HCT116 (cell line): ENCODE measurements around the gene KATNBL1.

Source experiments
- CEBPB ChIP-seq: IDR thresholded peaks from 2 replicates; pipeline ENCODE4 v1.6.1; 2012; ENCODE audit warnings: low read depth
- CTCF ChIP-seq, 3 experiments: fragments of 200-600 bp in 1 of 3; sonication (generic) in 1 of 3; IDR thresholded peaks in 2 of 3; conservative IDR thresholded peaks in 1 of 3; 2 replicates each; pipeline ENCODE4 v1.5.1; 2012 to 2017; ENCODE audit warnings: low read depth in 2 of 3, low read length in 2 of 3, antibody characterized with exemption in 1 of 3, borderline replicate concordance in 1 of 3, control low read depth in 1 of 3, mild to moderate bottlenecking in 1 of 3, mixed read lengths in 1 of 3, mixed run types in 1 of 3, moderate library complexity in 1 of 3; ENCODE audit not compliant: insufficient read depth in 1 of 3
- ELF1 ChIP-seq: IDR thresholded peaks from 2 replicates; pipeline ENCODE4 v1.6.1; 2012; ENCODE audit warnings: low read depth, borderline replicate concordance
- EZH2 ChIP-seq: fragments of 200-600 bp; sonication (generic); IDR thresholded peaks from 2 replicates; pipeline ENCODE4 v1.6.1; 2017; ENCODE audit warnings: antibody characterized with exemption, mixed run types
- POLR2A ChIP-seq: IDR thresholded peaks from 2 replicates; pipeline ENCODE4 v1.7.0; 2011; ENCODE audit warnings: borderline replicate concordance; ENCODE audit not compliant: insufficient read depth, insufficient read length; ENCODE audit errors: extremely low read depth
- POLR2AphosphoS5 ChIP-seq: IDR thresholded peaks from 2 replicates; pipeline ENCODE4 v1.6.1; 2011; ENCODE audit warnings: mild to moderate bottlenecking, low read depth, low read length, moderate library complexity
- RAD21 ChIP-seq: IDR thresholded peaks from 2 replicates; pipeline ENCODE4 v1.6.1; 2012; ENCODE audit warnings: low read depth, mild to moderate bottlenecking
- REST ChIP-seq: IDR thresholded peaks from 2 replicates; pipeline ENCODE4 v1.6.1; 2012; ENCODE audit warnings: low read depth
- SIN3A ChIP-seq: IDR thresholded peaks from 2 replicates; pipeline ENCODE4 v1.6.1; 2012; ENCODE audit warnings: low read depth
- ZBTB33 ChIP-seq: IDR thresholded peaks from 2 replicates; pipeline ENCODE4 v1.6.1; 2011; ENCODE audit warnings: mild to moderate bottlenecking, low read length, moderate library complexity; ENCODE audit not compliant: insufficient replicate concordance; ENCODE audit errors: extremely low read depth
- ZNF274 ChIP-seq: fragments of 200-500 bp; sonication (Bioruptor generic); IDR thresholded peaks from 2 replicates; pipeline ENCODE4 v1.6.1; 2014; ENCODE audit warnings: mild to moderate bottlenecking, low read depth, low read length, inconsistent platforms

- TF ChIP-seq ZNF274 = no peak
- no peak for TF ChIP-seq POLR2A
- no peak for TF ChIP-seq CTCF (IDR thresholded peaks at IDR 0.05 in 2 of 3, conservative IDR thresholded peaks at IDR 0.05 in 1 of 3; ENCODE audit: borderline replicate concordance in 1 of 3, insufficient read depth in 1 of 3, low read depth in 2 of 3, low read length in 2 of 3)
- no peak for TF ChIP-seq SIN3A
- no peak for TF ChIP-seq ZBTB33
- TF ChIP-seq POLR2AphosphoS5 = no peak
- TF ChIP-seq CEBPB = no peak
- TF ChIP-seq EZH2 = no peak
- TF ChIP-seq ELF1 = no peak
- TF ChIP-seq RAD21 = no peak
- TF ChIP-seq REST = no peak
Measured at GRCh38 chr15:34161329-34161963, 48.5 kb downstream of the KATNBL1 start.
